Right lobe of liver (tissue), 6 donors: Measurements from ENCODE around the gene SBF1. TPM values are rescaled to one million over a fixed set of nuclear protein-coding genes. Genes with fewer than 3 reads are reported as not detected.

Source experiments
- ATAC-seq, 4 donors: fragments of 200-7000 bp; cut with Tn5 transposase; one replicate each; pipeline ENCODE4 v1.9.1; 2020; ENCODE audit warnings: mild to moderate bottlenecking in 4 of 4, moderate library complexity in 4 of 4
- DNase-seq, 3 donors: peaks; one replicate each; pipeline ENCODE4 v3.0.0-alpha.2; 2020
- H3K27ac ChIP-seq, 3 donors: fragments of 200-600 bp; one replicate each; pipeline ENCODE4 v1.8.0; 2022
- H3K27me3 ChIP-seq, 2 donors: fragments of 200-600 bp; one replicate each; pipeline ENCODE4 v1.8.0; 2022
- H3K36me3 ChIP-seq, 4 donors: fragments of 200-600 bp; sonication (generic) in 1 of 4; one replicate each; pipeline versions ENCODE4 v1.5.1 to v1.8.0; 2017 to 2022; ENCODE audit warnings: control low read depth in 1 of 4
- H3K4me1 ChIP-seq, 4 donors: fragments of 200-600 bp; sonication (generic) in 1 of 4; one replicate each; pipeline versions ENCODE4 v1.5.1 to v1.8.0; 2017 to 2022; ENCODE audit warnings: control low read depth in 1 of 4
- H3K4me3 ChIP-seq, 3 donors: fragments of 200-600 bp; one replicate each; pipeline ENCODE4 v1.8.0; 2022
- H3K9me3 ChIP-seq, 4 donors: fragments of 200-600 bp; sonication (generic) in 1 of 4; one replicate each; pipeline versions ENCODE4 v1.5.1 to v1.8.0; 2017 to 2022; ENCODE audit warnings: control low read depth in 1 of 4
- CTCF ChIP-seq, 4 donors: fragments of 200-600 bp in 3 of 4; fragments of 450-650 bp in 1 of 4; IDR thresholded peaks; one replicate each; pipeline versions ENCODE4 v1.5.1 to v1.8.0; 2016 to 2022; ENCODE audit warnings: antibody characterized with exemption in 4 of 4, mild to moderate bottlenecking in 2 of 4
- POLR2A ChIP-seq: fragments of 450-650 bp; IDR thresholded peaks from one replicate; pipeline ENCODE4 v1.6.1; 2017; ENCODE audit warnings: antibody characterized with exemption, mild to moderate bottlenecking
- WGBS: methylation state at CpG from one replicate; pipeline ENCODE4 v1.1.6; 2018; ENCODE audit warnings: low coverage, low lambda C conversion rate; ENCODE audit not compliant: insufficient coverage; ENCODE audit errors: missing lambda C conversion rate; 5-methylcytosine and 5-hydroxymethylcytosine counted together
- intact Hi-C, 2 donors: fragments of 100-400 bp; cut with DNase I; formaldehyde crosslinking; loops; one replicate each; pipeline versions ENCODE4 v1.11.2 to v1.14.1; 2022
- total RNA-seq, 6 experiments: library from RNA; depleted of rRNA in 2 of 6; stranded (reverse); fragments of >200 nt in 2 of 6; fragmentation: NEBNext Ultra II Directional in 3 of 6; extraction: Animal tissue kit (Norgen Biotek cat#: 25700) in 3 of 6; gene quantifications; one replicate each; pipeline versions ENCODE4 v1.1.0 to v1.2.4, GENCODE V29; 2016 to 2023
- donor health status: DM: no; HTN: yes; CAD: no.
- donor health status: DM: no; HTN: no; CAD: no.
- donor health status: DM: no; HTN: no; CAD: no.
- donor health status: DM: no; HTN: yes; CAD: no.
- donor health status: DM: no; HTN: yes; CAD: no.

The SBF1 gene
- total RNA-seq, 6 experiments from 2014 or later: 18.3 to 28.9 (median 22.8) TPM

GRCh38 chr22:50396751-50397370 lies 78.0 kb downstream of the SBF1 start:
- peaks cover 7 to 65% (median 33%) of the 10 kb centered on the region in 4 donors for H3K4me1 ChIP-seq
- H3K9me3 ChIP-seq: no peaks in the 10 kb centered on the region
- no peak overlapping the region for H3K4me3 ChIP-seq
- no peak for TF ChIP-seq POLR2A
- TF ChIP-seq CTCF (IDR thresholded peaks at IDR 0.05): no peak
- H3K36me3 ChIP-seq: peaks cover 0 to 19% (median 8%) of the 10 kb centered on the region in 4 donors
- peak overlapping the region in 1 of 3 donors; percentile 70 for H3K27ac ChIP-seq
- H3K27me3 ChIP-seq: no peaks in the 10 kb centered on the region
- DNase-seq (no peak), ATAC-seq (peak in 3 of 4 donors; percentile 17 to 43 (median 21))
- 30% methylated on average over 6 of the region's 6 CpGs for whole genome bisulfite sequencing
- intact Hi-C loops: no loop called here

Other genes with a start within 250 kb of the SBF1 start
- gene TUBGCP6, start 230.0 kb downstream of the SBF1 start, total RNA-seq: 10 to 100 TPM; 10.4 to 22.6 (median 14.6) TPM
- 10 to 100 TPM; 19.6 to 30.5 (median 23.0) TPM for gene HDAC10, start 223.8 kb downstream of the SBF1 start, total RNA-seq
- gene MAPK12, start 213.4 kb downstream of the SBF1 start, total RNA-seq: 1 to 10 TPM; 2.1 to 7.6 (median 3.6) TPM
- gene MAPK11, start 204.7 kb downstream of the SBF1 start, total RNA-seq: 1 to 10 TPM; 1.7 to 6.4 (median 2.5) TPM
- 100 to 1,000 TPM; 154 to 181 (median 161) TPM for gene PLXNB2, start 167.4 kb downstream of the SBF1 start, total RNA-seq
- gene DENND6B, start 148.0 kb downstream of the SBF1 start, total RNA-seq: 1 to 10 TPM in 5 of 6 experiments, under 1 TPM in 1; 0.98 to 4.1 (median 1.9) TPM
- gene PPP6R2, start 131.7 kb downstream of the SBF1 start, total RNA-seq: 10 to 100 TPM; 38.3 to 80.3 (median 54.4) TPM
- gene ADM2, start 6.5 kb upstream of the SBF1 start, total RNA-seq: 10 to 100 TPM in 1 of 6 experiments, 1 to 10 TPM in 5; 1.0 to 19.2 (median 2.2) TPM
- gene MIOX, start 11.8 kb upstream of the SBF1 start, total RNA-seq: not detected
- 10 to 100 TPM; 33.2 to 47.6 (median 41.7) TPM for gene LMF2, start 32.7 kb upstream of the SBF1 start, total RNA-seq
- gene NCAPH2, start 33.2 kb upstream of the SBF1 start, total RNA-seq: 10 to 100 TPM; 11.4 to 17.3 (median 13.9) TPM
- gene SCO2, start 50.6 kb upstream of the SBF1 start, total RNA-seq: 1 to 10 TPM in 3 of 6 experiments, under 1 TPM in 1, not detected in 2; 0.80 to 4.2 (median 2.5) TPM
- gene TYMP, start 55.0 kb upstream of the SBF1 start, total RNA-seq: 100 to 1,000 TPM in 3 of 6 experiments, 10 to 100 TPM in 3; 30.6 to 223 (median 88.2) TPM
- 1 to 10 TPM in 2 of 6 experiments, under 1 TPM in 2, not detected in 2; 0.07 to 1.4 (median 0.62) TPM for gene KLHDC7B, start 70.9 kb upstream of the SBF1 start, total RNA-seq
- 1 to 10 TPM in 2 of 6 experiments, not detected in 4; 3.3 to 4.7 TPM for gene SYCE3, start 87.9 kb upstream of the SBF1 start, total RNA-seq
- 10 to 100 TPM in 5 of 6 experiments, 1 to 10 TPM in 1; 3.8 to 30.7 (median 13.0) TPM for gene CPT1B, start 103.4 kb upstream of the SBF1 start, total RNA-seq
- 10 to 100 TPM; 10.9 to 43.4 (median 26.7) TPM for gene CHKB, start 107.8 kb upstream of the SBF1 start, total RNA-seq
- 1 to 10 TPM in 1 of 6 experiments, under 1 TPM in 5; 0.15 to 1.7 (median 0.45) TPM for gene MAPK8IP2, start 125.8 kb upstream of the SBF1 start, total RNA-seq
- gene ARSA, start 153.1 kb upstream of the SBF1 start, total RNA-seq: 10 to 100 TPM; 20.8 to 47.3 (median 38.6) TPM
- gene SHANK3, start 197.8 kb upstream of the SBF1 start, total RNA-seq: 10 to 100 TPM in 5 of 6 experiments, 1 to 10 TPM in 1; 9.7 to 16.0 (median 14.8) TPM